EL (cell line): ENCODE measurements around the gene MS4A15.
"Not testable (repeated sequence)": the region's sequence is repeated elsewhere in the genome, so short reads cannot be mapped to it uniquely, and the experiment has no call there.

ENCODE experiments used
- DNase-seq: peaks from one replicate; pipeline ENCODE4 v3.0.0-alpha.2; 2016

Gene MS4A15

GRCh38 chr11:60810151-60810550 is 53.5 kb downstream of the MS4A15 start:
- DNase-seq = no peak

DNA sequence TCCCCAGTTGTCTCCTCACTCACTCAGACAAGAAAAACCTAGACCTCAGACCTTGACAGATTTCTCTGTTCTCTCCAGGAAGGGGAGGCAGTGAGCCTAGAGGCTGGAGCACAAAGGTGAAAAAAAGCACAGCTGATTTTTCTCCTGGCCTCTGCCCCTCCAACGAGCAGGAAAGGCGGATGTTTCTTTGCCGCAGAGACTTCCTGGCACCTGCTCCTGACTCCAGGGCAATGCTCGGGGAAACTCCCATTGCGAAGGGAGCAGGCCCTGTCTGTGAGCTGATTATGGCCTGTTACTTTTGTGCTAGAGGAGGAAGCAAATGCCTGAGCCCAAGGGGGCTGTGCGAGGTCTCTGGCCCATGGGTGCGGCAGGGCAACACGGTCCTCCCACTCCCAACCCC is 53.9 kb downstream of the MS4A15 start:
- DNase-seq = no peak

DNA sequence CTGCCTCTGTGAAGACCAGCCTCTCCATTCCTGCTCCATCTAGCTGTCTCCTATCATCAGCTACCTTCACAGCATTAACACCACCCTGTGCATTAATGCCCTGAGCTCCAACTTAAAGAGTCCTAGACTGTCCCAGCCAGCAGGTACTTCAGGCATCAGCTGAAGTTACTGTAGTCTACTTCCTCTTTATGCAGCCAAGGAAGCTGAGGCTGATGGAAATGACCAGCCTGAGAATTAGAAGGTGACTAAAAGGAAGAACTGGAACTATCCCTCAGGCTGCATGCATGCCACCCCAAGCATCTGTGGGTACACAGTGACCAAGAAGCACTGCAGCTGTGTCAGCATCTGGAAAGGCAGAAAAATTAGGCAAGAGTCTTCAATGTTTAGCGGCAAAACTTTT is 56.7 kb downstream of the MS4A15 start:
- DNase-seq = no peak

DNA sequence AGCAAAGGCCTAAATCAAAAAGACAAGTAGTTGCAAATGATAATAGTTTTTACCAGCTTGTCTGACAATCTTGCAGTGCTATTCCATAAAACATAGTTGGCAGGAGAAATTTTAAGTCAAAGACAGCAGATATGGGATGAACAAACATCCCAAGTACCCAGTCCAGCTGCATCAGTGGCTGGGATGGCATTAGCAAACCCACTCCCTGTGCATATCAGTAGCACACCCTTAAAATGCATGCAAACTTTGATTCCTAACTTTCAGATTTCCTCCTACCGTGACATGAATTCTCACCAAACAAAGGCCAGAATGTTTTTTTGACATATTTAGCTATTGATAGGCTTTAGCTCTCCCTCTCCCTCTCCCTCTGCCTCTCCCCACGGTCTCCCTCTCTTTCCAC is 57.4 kb downstream of the MS4A15 start:
- DNase-seq = no peak

- DNase-seq = no peak
These were observed 60.0 kb downstream of the MS4A15 start for GRCh38 chr11:60816590-60817157.

- no peak for DNase-seq
These were observed 61.4 kb downstream of the MS4A15 start for GRCh38 chr11:60818057-60818456.

- DNase-seq = no peak
These were observed 65.3 kb downstream of the MS4A15 start for GRCh38 chr11:60821827-60822599.

DNA sequence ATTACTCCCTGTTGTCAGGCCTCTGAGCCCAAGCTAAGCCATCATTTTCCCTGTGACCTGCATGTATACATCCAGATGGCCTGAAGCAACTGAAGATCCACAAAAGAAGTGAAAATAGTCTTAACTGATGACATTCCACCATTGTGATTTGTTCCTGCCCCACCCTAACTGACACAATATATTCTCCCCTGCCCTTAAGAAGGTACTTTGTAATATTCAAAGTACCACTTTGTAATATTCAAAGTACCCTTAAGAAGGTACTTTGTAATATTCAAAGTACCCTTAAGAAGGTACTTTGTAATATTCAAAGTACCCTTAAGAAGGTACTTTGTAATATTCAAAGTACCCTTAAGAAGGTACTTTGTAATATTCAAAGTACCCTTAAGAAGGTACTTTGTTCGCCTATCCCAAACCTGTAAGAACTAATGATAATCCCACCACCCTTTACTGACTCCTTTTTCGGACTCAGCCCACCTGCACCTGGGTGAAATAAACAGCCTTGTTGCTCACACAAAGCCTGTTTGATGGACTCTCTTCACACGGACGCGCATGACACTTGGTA is 67.2 kb downstream of the MS4A15 start:
- not testable (repeated sequence) for DNase-seq

DNA sequence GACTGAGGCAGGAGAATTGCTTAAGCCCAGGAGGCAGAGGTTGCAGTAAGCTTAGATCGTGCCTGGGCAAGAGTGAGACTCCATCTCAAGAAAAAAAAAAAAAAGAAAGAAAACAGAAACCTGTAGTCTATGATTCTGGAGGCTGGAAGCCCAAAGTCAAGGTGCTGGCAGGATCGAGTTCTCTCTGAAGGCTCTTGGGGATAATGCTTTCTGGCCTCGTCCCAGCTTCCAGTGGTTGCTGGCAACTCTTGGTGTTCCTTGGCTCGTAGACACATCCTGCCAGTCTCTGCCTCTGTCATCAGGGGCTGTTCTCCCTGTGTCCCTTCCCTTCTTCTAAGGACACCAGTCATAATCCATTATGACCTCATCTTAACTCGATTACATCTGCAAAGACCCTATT is 68.5 kb downstream of the MS4A15 start:
- no peak for DNase-seq

DNA sequence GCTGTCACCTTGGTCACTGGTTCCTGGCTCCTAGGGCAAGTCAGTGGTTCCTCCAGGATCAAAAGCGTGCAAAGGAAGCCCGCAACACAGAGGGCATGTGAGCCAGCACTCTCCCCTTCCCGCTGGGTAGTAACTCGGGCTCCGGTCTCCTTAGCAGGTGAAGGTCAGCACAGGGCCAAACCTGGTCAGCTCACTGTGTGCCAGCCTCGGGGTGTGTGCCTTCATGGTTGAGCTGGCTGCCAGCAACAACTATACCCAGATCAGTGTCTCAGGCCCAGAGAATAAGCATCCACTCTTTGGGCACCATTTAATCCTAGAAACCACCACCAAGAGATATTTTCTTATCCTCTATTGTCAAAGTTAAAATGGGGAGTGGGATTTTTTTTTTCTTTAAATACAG is 69.1 kb downstream of the MS4A15 start:
- DNase-seq = no peak
